Motor neuron (in vitro differentiated cells): ENCODE data around the gene MLLT10. TPM values are rescaled to one million over a fixed set of nuclear protein-coding genes. Genes with fewer than 3 reads are reported as not detected.
A peak's percentile ranks its signal among the peaks of the same experiment; 100 is the strongest.

Source experiments
- ATAC-seq, 8 experiments: fragments of 200-7000 bp; cut with Tn5 transposase; replicated peaks in 6 of 8; 2 replicates each; pipeline ENCODE4 v1.8.0; 2021; ENCODE audit warnings: mild to moderate bottlenecking in 8 of 8, moderate library complexity in 8 of 8
- H3K27ac ChIP-seq, 2 donors: fragments of 250-450 bp; sonication (Bioruptor Pico); 2 replicates each; pipeline ENCODE4 v1.9.0; 2021; ENCODE audit warnings: antibody characterized with exemption in 2 of 2, mild to moderate bottlenecking in 2 of 2, moderate library complexity in 1 of 2
- H3K4me1 ChIP-seq, 2 donors: fragments of 250-450 bp; sonication (Bioruptor Pico); replicated peaks in 1 of 2; 2 replicates each; pipeline ENCODE4 v1.6.1; 2021; ENCODE audit warnings: antibody characterized with exemption in 2 of 2, mild to moderate bottlenecking in 2 of 2, moderate library complexity in 1 of 2
- H3K4me3 ChIP-seq, 5 donors: fragments of 250-450 bp; sonication (Bioruptor Pico); 2 replicates each; pipeline ENCODE4 v1.9.0; 2021; ENCODE audit warnings: antibody characterized with exemption in 5 of 5, mild to moderate bottlenecking in 5 of 5, moderate library complexity in 4 of 5
- WGBS, 10 experiments: fragments of 450-650 bp; shearing (Covaris generic); methylation state at CpG; one replicate each; pipeline ENCODE4 v1.0.0; 2022; 5-methylcytosine and 5-hydroxymethylcytosine counted together
- in situ Hi-C, 9 experiments: fragments of 400-800 bp; cut with MboI; loops; one replicate each; pipeline ENCODE4 v1.15.0; 2021; ENCODE audit warnings: low sequenced_read_pairs in 9 of 9, low pct_unique_long_range_greater_than_20kb in 2 of 9; ENCODE audit not compliant: unreplicated experiment in 9 of 9
- total RNA-seq, 8 experiments: library from RNA; unstranded; fragments of 300-600 nt; gene quantifications; 2 replicates each; pipeline versions ENCODE4 v1.2.3 to v1.2.4, GENCODE V29; 2022

MLLT10 gene
- total RNA-seq: 10 to 100 TPM; 19.0 to 59.6 (median 34.1) TPM

- peaks cover 8 to 23% of the 10 kb centered on the region in 2 donors for H3K4me1 ChIP-seq
- ATAC-seq: peak; percentile 73 to 89 (median 85)
- in situ Hi-C loops: loop anchor here in 1 of 9 experiments (25.0 kb wide), 1 partner anchor 204 kb away; no protein-coding TSS in a partner anchor
- 0% methylated on average over 1 to 10 of the region's 74 CpGs; no CpG with 5 or more reads in 2 of the 10 experiments for WGBS, 10 experiments
- H3K27ac ChIP-seq: peak within 1 kb of the TSS; percentile 90
- peak within 1 kb of the TSS; percentile 62 to 89 (median 70) for H3K4me3 ChIP-seq
Observed at GRCh38 chr10:21533467-21534279, at the start of gene MLLT10. Gene MLLT10 (plus strand): TSS chr10:21534232. CDS start chr10:21534645, 413 bp downstream.

GRCh38 chr10:21487416-21488180, 46.4 kb upstream of the MLLT10 start:
- no peak for ATAC-seq
- no peak overlapping the region for H3K27ac ChIP-seq
- H3K4me1 ChIP-seq: peaks cover 6 to 10% of the 10 kb centered on the region in 2 donors
- in situ Hi-C loops: loop anchor here in 6 of 9 experiments (25.0 kb wide), 4 partner anchors 200 to 1500 kb away; no protein-coding TSS in a partner anchor
- WGBS, 10 experiments: 92 to 100% (median 100%) methylated on average over 1 to 10 of the region's 10 CpGs; no CpG with 5 or more reads in 3 of the 10 experiments
- no peak overlapping the region for H3K4me3 ChIP-seq

GRCh38 chr10:21488246-21488956, 45.6 kb upstream of the MLLT10 start:
- in situ Hi-C loops: loop anchor here in 6 of 9 experiments (25.0 kb wide), 4 partner anchors 201 to 1499 kb away; no protein-coding TSS in a partner anchor
- no peak overlapping the region for H3K4me3 ChIP-seq
- peak in 5 of 8 experiments; percentile 38 to 61 (median 53) for ATAC-seq
- peaks cover 6 to 10% of the 10 kb centered on the region in 2 donors for H3K4me1 ChIP-seq
- no peak overlapping the region for H3K27ac ChIP-seq
- 29 to 67% (median 49%) methylated on average over 3 to 6 of the region's 6 CpGs for WGBS, 10 experiments

GRCh38 chr10:21488957-21489446, 45.0 kb upstream of the MLLT10 start:
- in situ Hi-C loops: loop anchor here in 6 of 9 experiments (25.0 kb wide), 4 partner anchors 202 to 1498 kb away; no protein-coding TSS in a partner anchor
- Histone ChIP-seq H3K27ac (no peak overlapping the region), H3K4me3 (no peak overlapping the region), H3K4me1 (peaks cover 9 to 10% of the 10 kb centered on the region in 2 donors)
- peak in 1 of 8 experiments; percentile 24 for ATAC-seq
- WGBS, 10 experiments: 41 to 100% (median 74%) methylated on average over 1 to 5 of the region's 5 CpGs; no CpG with 5 or more reads in 1 of the 10 experiments

GRCh38 chr10:21490028-21490710, 43.9 kb upstream of the MLLT10 start:
- Histone ChIP-seq H3K4me3 (no peak overlapping the region), H3K4me1 (peaks cover 12 to 13% of the 10 kb centered on the region in 2 donors), H3K27ac (no peak overlapping the region)
- ATAC-seq: no peak
- in situ Hi-C loops: loop anchor here in 7 of 9 experiments (10.0 to 25.0 kb wide), 5 partner anchors 203 to 1497 kb away; no protein-coding TSS in a partner anchor
- 63 to 100% (median 92%) methylated on average over 1 to 4 of the region's 4 CpGs for WGBS, 10 experiments

GRCh38 chr10:21490711-21491105, 43.3 kb upstream of the MLLT10 start:
- H3K4me1 ChIP-seq: peaks cover 12 to 13% of the 10 kb centered on the region in 2 donors
- H3K4me3 ChIP-seq: no peak overlapping the region
- H3K27ac ChIP-seq: no peak overlapping the region
- in situ Hi-C loops: loop anchor here in 7 of 9 experiments (10.0 to 25.0 kb wide), 5 partner anchors 203 to 1497 kb away; no protein-coding TSS in a partner anchor
- no peak for ATAC-seq
- WGBS, 10 experiments: 61 to 100% (median 100%) methylated on average over 1 to 2 of the region's 2 CpGs

GRCh38 chr10:21492421-21492820, 41.6 kb upstream of the MLLT10 start:
- in situ Hi-C loops: loop anchor here in 7 of 9 experiments (10.0 to 25.0 kb wide), 5 partner anchors 205 to 1495 kb away; no protein-coding TSS in a partner anchor
- Histone ChIP-seq H3K4me1 (peaks cover 12 to 13% of the 10 kb centered on the region in 2 donors), H3K27ac (no peak overlapping the region), H3K4me3 (no peak overlapping the region)
- no peak for ATAC-seq
- 38 to 100% (median 89%) methylated on average over 1 to 3 of the region's 3 CpGs for WGBS, 10 experiments

- in situ Hi-C loops: loop anchor here in 7 of 9 experiments (10.0 to 25.0 kb wide), 5 partner anchors 206 to 1494 kb away; no protein-coding TSS in a partner anchor
- ATAC-seq: no peak
- peaks cover 10 to 12% of the 10 kb centered on the region in 2 donors for H3K4me1 ChIP-seq
- H3K27ac ChIP-seq: no peak overlapping the region
- H3K4me3 ChIP-seq: peak overlapping the region in 3 of 5 donors; percentile 72 to 80 (median 79)
- 80 to 90% (median 88%) methylated on average over 1 to 6 of the region's 9 CpGs; no CpG with 5 or more reads in 7 of the 10 experiments for WGBS, 10 experiments
Observed at GRCh38 chr10:21493784-21494183, 40.2 kb upstream of the MLLT10 start.

- in situ Hi-C loops: loop anchor here in 7 of 9 experiments (10.0 to 25.0 kb wide), 5 partner anchors 207 to 1493 kb away; no protein-coding TSS in a partner anchor
- 0 to 67% (median 11%) methylated on average over 1 to 33 of the region's 66 CpGs; no CpG with 5 or more reads in 2 of the 10 experiments for WGBS, 10 experiments
- peak overlapping the region; percentile 66 to 80 (median 79) for H3K4me3 ChIP-seq
- peak overlapping the region in 1 of 2 donors; percentile 30 for H3K27ac ChIP-seq
- ATAC-seq: peak in 6 of 8 experiments; percentile 1 to 26 (median 7)
- peaks cover 6 to 13% of the 10 kb centered on the region in 2 donors for H3K4me1 ChIP-seq
Observed at GRCh38 chr10:21494191-21495001, 39.6 kb upstream of the MLLT10 start.

- WGBS, 10 experiments: 0 to 3% (median 0%) methylated on average over 3 to 23 of the region's 42 CpGs
- Histone ChIP-seq H3K27ac (peak overlapping the region in 1 of 2 donors; percentile 94), H3K4me3 (peak overlapping the region; percentile 66 to 80 (median 79)), H3K4me1 (peaks cover 6 to 17% of the 10 kb centered on the region in 2 donors)
- ATAC-seq: peak in 5 of 8 experiments; percentile 1 to 14 (median 6)
- in situ Hi-C loops: loop anchor here in 7 of 9 experiments (10.0 to 25.0 kb wide), 5 partner anchors 208 to 1492 kb away; no protein-coding TSS in a partner anchor
Observed at GRCh38 chr10:21495002-21495751, 38.9 kb upstream of the MLLT10 start.
